ENCODE data around the gene PDCD1LG2. TPM values are rescaled to one million over a fixed set of nuclear protein-coding genes. Genes with fewer than 3 reads are reported as not detected.

PDCD1LG2 gene
- total RNA-seq, 4 donors from 2014 or later, result 0.78 to 2.6 (median 1.6) TPM

GRCh38 chr9:5560443-5561100 lies 50.2 kb downstream of the PDCD1LG2 start:
- no peaks in the 10 kb centered on the region for H3K36me3 ChIP-seq
- DNase-seq, result no peak
- no peak overlapping the region for H3K27ac ChIP-seq
- H3K9me3 ChIP-seq, result no peaks in the 10 kb centered on the region
- TF ChIP-seq CTCF (IDR thresholded peaks at IDR 0.05), result no peak
- TF ChIP-seq POLR2A (IDR thresholded peaks at IDR 0.05), result no peak
- H3K4me3 ChIP-seq (replicated peaks in 1 of 3), result no peak overlapping the region
- no peaks in the 10 kb centered on the region for H3K4me1 ChIP-seq
- no peaks in the 10 kb centered on the region for H3K27me3 ChIP-seq
- 91% methylated on average over 4 of the region's 4 CpGs for WGBS, 2 donors
- intact Hi-C loops (cut with DNase I), result no loop called here

GRCh38 chr9:5561828-5562488 lies 51.6 kb downstream of the PDCD1LG2 start:
- DNase-seq, result no peak
- WGBS, 2 donors, result 96 to 98% methylated on average over 1 of the region's 1 CpG
- H3K36me3 ChIP-seq, result no peaks in the 10 kb centered on the region
- no peak overlapping the region for H3K27ac ChIP-seq
- H3K9me3 ChIP-seq, result no peaks in the 10 kb centered on the region
- no peak overlapping the region for H3K4me3 ChIP-seq (replicated peaks in 1 of 3)
- TF ChIP-seq POLR2A (IDR thresholded peaks at IDR 0.05) (no peak), CTCF (IDR thresholded peaks at IDR 0.05) (no peak)
- H3K4me1 ChIP-seq, result peaks cover 0 to 4% of the 10 kb centered on the region in 2 donors
- intact Hi-C loops (cut with DNase I), result no loop called here
- H3K27me3 ChIP-seq, result no peaks in the 10 kb centered on the region

- Histone ChIP-seq H3K4me1 (peaks cover 0 to 4% of the 10 kb centered on the region in 2 donors), H3K4me3 (replicated peaks in 1 of 3) (no peak overlapping the region), H3K27ac (no peak overlapping the region), H3K36me3 (no peaks in the 10 kb centered on the region), H3K9me3 (no peaks in the 10 kb centered on the region), H3K27me3 (no peaks in the 10 kb centered on the region)
- intact Hi-C loops (cut with DNase I), result no loop called here
- 81 to 90% methylated on average over 5 of the region's 5 CpGs for WGBS, 2 donors
- DNase-seq, result no peak
- TF ChIP-seq POLR2A (IDR thresholded peaks at IDR 0.05) (no peak), CTCF (IDR thresholded peaks at IDR 0.05) (no peak)
Observed at GRCh38 chr9:5562806-5563416, 52.6 kb downstream of the PDCD1LG2 start.

- DNase-seq, result no peak
- TF ChIP-seq POLR2A (IDR thresholded peaks at IDR 0.05) (no peak), CTCF (IDR thresholded peaks at IDR 0.05) (no peak)
- Histone ChIP-seq H3K4me3 (replicated peaks in 1 of 3) (no peak overlapping the region), H3K4me1 (peaks cover 0 to 4% of the 10 kb centered on the region in 2 donors), H3K36me3 (no peaks in the 10 kb centered on the region), H3K9me3 (no peaks in the 10 kb centered on the region), H3K27ac (no peak overlapping the region), H3K27me3 (no peaks in the 10 kb centered on the region)
- 80 to 96% methylated on average over 2 of the region's 2 CpGs for WGBS, 2 donors
- intact Hi-C loops (cut with DNase I), result no loop called here
Observed at GRCh38 chr9:5563417-5563815, 53.1 kb downstream of the PDCD1LG2 start.

- no peak for TF ChIP-seq CTCF (IDR thresholded peaks at IDR 0.05)
- no peak for TF ChIP-seq POLR2A (IDR thresholded peaks at IDR 0.05)
- H3K36me3 ChIP-seq, result no peaks in the 10 kb centered on the region
- H3K4me3 ChIP-seq (replicated peaks in 1 of 3), result no peak overlapping the region
- intact Hi-C loops (cut with DNase I), result no loop called here
- H3K27ac ChIP-seq, result no peak overlapping the region
- H3K4me1 ChIP-seq, result peaks cover 0 to 4% of the 10 kb centered on the region in 2 donors
- DNase-seq, result no peak
- no peaks in the 10 kb centered on the region for H3K27me3 ChIP-seq
- no peaks in the 10 kb centered on the region for H3K9me3 ChIP-seq
Observed at GRCh38 chr9:5563886-5564285, 53.6 kb downstream of the PDCD1LG2 start.

Measured in thyroid gland (tissue), 4 donors.